RCC 7860 (cell line): ENCODE measurements around the gene PBX1.

Source experiments
- DNase-seq: peaks from one replicate; pipeline ENCODE4 v3.0.0-alpha.2; 2015; ENCODE audit warnings: low spot score
- FAIRE-seq: peaks from 2 replicates; lab custom pipeline; 2012; peaks lifted over from hg19 to GRCh38; lab: Jason Lieb, UNC

The PBX1 gene

GRCh38 chr1:164841702-164842465, 282.9 kb downstream of the PBX1 start:
- no peak for DNase-seq
- no peak for FAIRE-seq

GRCh38 chr1:164842870-164843269, 283.9 kb downstream of the PBX1 start:
- DNase-seq (no peak), FAIRE-seq (no peak)

GRCh38 chr1:164843743-164844500, 284.9 kb downstream of the PBX1 start:
- no peak for DNase-seq
- no peak for FAIRE-seq

GRCh38 chr1:164846731-164847691, 288.0 kb downstream of the PBX1 start:
- FAIRE-seq (no peak), DNase-seq (no peak)

- DNase-seq (no peak), FAIRE-seq (no peak)
Observed at GRCh38 chr1:164853146-164853545, 294.2 kb downstream of the PBX1 start.

- DNase-seq (no peak), FAIRE-seq (no peak)
Observed at GRCh38 chr1:164855716-164856329, 296.8 kb downstream of the PBX1 start.

GRCh38 chr1:164856381-164856780, 297.4 kb downstream of the PBX1 start:
- DNase-seq (no peak), FAIRE-seq (no peak)

GRCh38 chr1:164857439-164857838, 298.5 kb downstream of the PBX1 start:
- DNase-seq = no peak
- no peak for FAIRE-seq

- no peak for DNase-seq
Observed at GRCh38 chr1:164858096-164858632, 299.2 kb downstream of the PBX1 start.

GRCh38 chr1:164861632-164862031, 302.6 kb downstream of the PBX1 start:
- FAIRE-seq (no peak), DNase-seq (no peak)

More at GRCh38 chr1:164858096-164858632, 299.2 kb downstream of the PBX1 start:
- no peak for FAIRE-seq

- FAIRE-seq (no peak), DNase-seq (no peak)
Observed at GRCh38 chr1:164863056-164863455, 304.1 kb downstream of the PBX1 start.

- FAIRE-seq (no peak), DNase-seq (no peak)
Observed at GRCh38 chr1:164864161-164864560, 305.2 kb downstream of the PBX1 start.

- FAIRE-seq = no peak
- no peak for DNase-seq
Observed at GRCh38 chr1:164865385-164865784, 306.4 kb downstream of the PBX1 start.

- no peak for DNase-seq
- FAIRE-seq = no peak
Observed at GRCh38 chr1:164867590-164867989, 308.6 kb downstream of the PBX1 start.

- FAIRE-seq (no peak), DNase-seq (no peak)
Observed at GRCh38 chr1:164868990-164869389, 310.0 kb downstream of the PBX1 start.

GRCh38 chr1:164875518-164875917, 316.5 kb downstream of the PBX1 start:
- FAIRE-seq = no peak

GRCh38 chr1:164876398-164877116, 317.6 kb downstream of the PBX1 start:
- no peak for FAIRE-seq
- DNase-seq = no peak

More at GRCh38 chr1:164875518-164875917, 316.5 kb downstream of the PBX1 start:
- DNase-seq = no peak

- FAIRE-seq (no peak), DNase-seq (no peak)
Observed at GRCh38 chr1:164880199-164880598, 321.2 kb downstream of the PBX1 start.

- DNase-seq = no peak
- no peak for FAIRE-seq
Observed at GRCh38 chr1:164880644-164881043, 321.7 kb downstream of the PBX1 start.

- no peak for DNase-seq
- FAIRE-seq = no peak
Observed at GRCh38 chr1:164885311-164885710, 326.3 kb downstream of the PBX1 start.
